ENCODE measurements around the gene CACNA1G. TPM values are rescaled to one million over a fixed set of nuclear protein-coding genes. Genes with fewer than 3 reads are reported as not detected.

Gene CACNA1G
- total and polyA plus RNA-seq, 2 donors (not counting 3 experiments of a cell fraction or from before 2014, with no cell fraction given), result not detected

DNA sequence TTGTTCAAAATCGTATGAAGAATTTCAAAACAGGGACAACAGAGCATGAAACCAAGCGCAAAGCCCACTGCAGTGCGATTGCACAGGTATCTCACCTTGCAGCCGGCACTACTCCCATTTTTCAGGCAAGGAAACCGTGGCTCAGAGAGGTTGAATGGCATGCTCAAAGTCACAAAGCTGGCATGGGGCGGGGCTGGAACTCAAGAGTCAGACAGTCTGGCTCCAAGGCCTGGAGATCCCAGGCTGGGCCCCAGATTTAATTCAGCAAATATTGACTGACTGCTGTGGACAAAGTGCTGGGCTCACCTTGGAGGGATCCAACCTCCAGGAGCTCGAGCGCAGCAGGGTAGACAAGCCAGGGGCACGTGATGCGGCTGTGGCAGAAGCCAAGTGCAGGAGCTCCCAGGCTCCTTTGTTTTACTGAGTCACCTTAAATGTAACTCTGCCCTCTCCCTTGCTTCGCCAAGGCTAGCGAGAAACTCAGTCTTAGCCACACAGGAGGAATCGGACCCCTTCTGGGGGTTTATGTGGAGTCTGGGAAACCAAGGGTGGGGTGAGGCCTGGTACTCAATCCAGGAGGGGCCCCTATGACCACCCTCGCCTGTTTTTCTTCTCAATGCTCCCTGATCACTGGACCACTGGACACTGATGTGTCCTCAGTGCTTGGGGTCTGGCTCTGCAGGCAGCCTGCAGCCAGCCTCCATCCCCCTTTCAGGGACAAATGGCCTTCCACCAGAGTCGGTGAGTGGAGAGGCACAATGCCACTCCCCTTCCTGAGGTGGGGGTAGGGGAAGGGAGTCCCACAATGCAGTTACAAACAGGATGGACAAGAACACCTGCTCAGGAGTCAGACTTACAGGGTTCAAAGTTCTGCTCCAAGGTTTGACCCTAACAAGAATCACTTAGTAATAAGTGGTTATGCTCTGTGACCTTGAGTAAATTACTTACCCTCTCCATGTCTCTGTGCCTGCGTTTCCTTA, 17.4 kb upstream of the CACNA1G start:
- FAIRE-seq (peak; percentile 21), DNase-seq (ENCODE audit: low read depth, low spot score) (no peak)
- H3K4me2 ChIP-seq (ENCODE audit: insufficient read depth, low read length), result no peak overlapping the region
- H3K9me1 ChIP-seq (replicated peaks; ENCODE audit: control insufficient read depth, extremely low read depth, insufficient read depth, low read length), result no peaks in the 10 kb centered on the region
- H3K79me2 ChIP-seq (ENCODE audit: control insufficient read depth, insufficient read depth, low read length), result no peaks in the 10 kb centered on the region
- H3K4me1 ChIP-seq (ENCODE audit: control insufficient read depth, extremely low read depth, insufficient read depth, low read length), result peaks cover 17% of the 10 kb centered on the region
- dilution Hi-C loops (cut with MboI; ENCODE audit: extremely low pct_ligation_motif_present, low sequenced_read_pairs), result no loop called here
- TF ChIP-seq GATA2 (IDR thresholded peaks at IDR 0.05; ENCODE audit: insufficient read depth, insufficient read length, low read depth, low read length) (no peak), POLR2A (IDR thresholded peaks at IDR 0.05; ENCODE audit: low read depth, low read length) (no peak), JUN (IDR thresholded peaks at IDR 0.05; ENCODE audit: borderline replicate concordance, insufficient read depth, insufficient read length, low read depth) (no peak), MYC (IDR thresholded peaks at IDR 0.05; ENCODE audit: low read depth, low read length) (no peak), FOS (IDR thresholded peaks at IDR 0.05; ENCODE audit: borderline replicate concordance, insufficient read depth, low read length) (no peak), EZH2 (IDR thresholded peaks at IDR 0.05; ENCODE audit: borderline replicate concordance, low read depth, low read length, severe bottlenecking) (no peak), POLR2AphosphoS5 (IDR thresholded peaks at IDR 0.05; ENCODE audit: insufficient read depth, low read depth, low read length) (no peak)
- TF ChIP-seq, protein P1, sequence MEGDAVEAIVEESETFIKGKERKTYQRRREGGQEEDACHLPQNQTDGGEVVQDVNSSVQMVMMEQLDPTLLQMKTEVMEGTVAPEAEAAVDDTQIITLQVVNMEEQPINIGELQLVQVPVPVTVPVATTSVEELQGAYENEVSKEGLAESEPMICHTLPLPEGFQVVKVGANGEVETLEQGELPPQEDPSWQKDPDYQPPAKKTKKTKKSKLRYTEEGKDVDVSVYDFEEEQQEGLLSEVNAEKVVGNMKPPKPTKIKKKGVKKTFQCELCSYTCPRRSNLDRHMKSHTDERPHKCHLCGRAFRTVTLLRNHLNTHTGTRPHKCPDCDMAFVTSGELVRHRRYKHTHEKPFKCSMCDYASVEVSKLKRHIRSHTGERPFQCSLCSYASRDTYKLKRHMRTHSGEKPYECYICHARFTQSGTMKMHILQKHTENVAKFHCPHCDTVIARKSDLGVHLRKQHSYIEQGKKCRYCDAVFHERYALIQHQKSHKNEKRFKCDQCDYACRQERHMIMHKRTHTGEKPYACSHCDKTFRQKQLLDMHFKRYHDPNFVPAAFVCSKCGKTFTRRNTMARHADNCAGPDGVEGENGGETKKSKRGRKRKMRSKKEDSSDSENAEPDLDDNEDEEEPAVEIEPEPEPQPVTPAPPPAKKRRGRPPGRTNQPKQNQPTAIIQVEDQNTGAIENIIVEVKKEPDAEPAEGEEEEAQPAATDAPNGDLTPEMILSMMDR (IDR thresholded peaks at IDR 0.05; ENCODE audit: extremely low read depth in 1 of 2, insufficient read depth in 1 of 2, low read depth in 1 of 2, low read length in 2 of 2), result no peak
- TF ChIP-seq, protein P2, sequence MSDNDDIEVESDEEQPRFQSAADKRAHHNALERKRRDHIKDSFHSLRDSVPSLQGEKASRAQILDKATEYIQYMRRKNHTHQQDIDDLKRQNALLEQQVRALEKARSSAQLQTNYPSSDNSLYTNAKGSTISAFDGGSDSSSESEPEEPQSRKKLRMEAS (IDR thresholded peaks at IDR 0.05; ENCODE audit: insufficient read depth, insufficient read length), result no peak
- CTCF ChIA-PET, result interaction anchor here (0.8 to 2.6 kb wide), 11 partner anchors 8 to 343 kb away, joined by 3 to 12 read pairs (median 4); no protein-coding TSS in a partner anchor
- H3K9me3 ChIP-seq (replicated peaks; ENCODE audit: control insufficient read depth, insufficient read depth, low read length), result no peaks in the 10 kb centered on the region
- no peak overlapping the region for H3K4me3 ChIP-seq (replicated peaks in 1 of 3; ENCODE audit: insufficient read depth in 1 of 3, low read depth in 1 of 3, low read length in 3 of 3)
- no peak overlapping the region for H3K27ac ChIP-seq (ENCODE audit: insufficient read depth, low read depth, low read length)
- H4K20me1 ChIP-seq (replicated peaks; ENCODE audit: control insufficient read depth, extremely low read depth, insufficient read depth, low read length), result no peaks in the 10 kb centered on the region
- no TSS peak for BruUV-seq (replicated peaks)
- peak overlapping the region; percentile 96 for H2AFZ ChIP-seq (ENCODE audit: low read depth, low read length)
- intact Hi-C loops (cut with micrococcal nuclease), result loop anchor here (1.0 to 10.0 kb wide), 2 partner anchors 61 to 612 kb away; partner anchors contain the start of gene NME1
- H3K27me3 ChIP-seq (ENCODE audit: control insufficient read depth in 2 of 2, insufficient read depth in 2 of 2, low read length in 2 of 2), result no peaks in the 10 kb centered on the region
- H3K9ac ChIP-seq (replicated peaks; ENCODE audit: extremely low read depth, insufficient read depth, low read length), result no peak overlapping the region
- H3K36me3 ChIP-seq (ENCODE audit: control insufficient read depth in 2 of 2, extremely low read depth in 1 of 2, insufficient read depth in 2 of 2, low read length in 2 of 2), result no peaks in the 10 kb centered on the region
- POLR2A ChIA-PET, result no interaction called here

All from endothelial cell of umbilical vein (primary cell).